GM12878 (cell line): ENCODE data around the gene TRPV3. TPM values are rescaled to one million over a fixed set of nuclear protein-coding genes. Genes with fewer than 3 reads are reported as not detected.

ENCODE experiments used
- ATAC-seq: fragments of 200-7000 bp; cut with Tn5 transposase; 3 replicates; pipeline ENCODE4 v1.9.1; 2020; ENCODE audit warnings: mild to moderate bottlenecking, moderate library complexity
- BruUV-seq: library from RNA; stranded (reverse); fragments of 400-500 nt; replicated peaks from 2 replicates; lab custom pipeline; 2021; lab: Mats Ljungman, UMichigan
- CTCF ChIA-PET: fragments of 300-600 bp; sonication (Branson Sonifier 250); formaldehyde crosslinking; extraction: SDS; loops from one replicate; lab custom pipeline; 2021; ENCODE audit warnings: inconsistent platforms; lab: Yijun Ruan, JAX
- POLR2A ChIA-PET: fragments of 350-600 bp; formaldehyde crosslinking; extraction: SDS; loops from one replicate; lab custom pipeline; 2021; ENCODE audit warnings: inconsistent platforms; lab: Charles Lee
- RAD21 ChIA-PET: fragments of 300-600 bp; sonication (Branson Sonifier 250); formaldehyde crosslinking; loops from one replicate; lab custom pipeline; 2023; ENCODE audit warnings: antibody characterized with exemption; ENCODE audit not compliant: unreplicated experiment; lab: Charles Lee
- SMC1A ChIA-PET: fragments of 300-600 bp; sonication (Branson Sonifier 250); formaldehyde crosslinking; loops from one replicate; lab custom pipeline; 2023; ENCODE audit not compliant: unreplicated experiment, uncharacterized antibody; lab: Charles Lee
- DNase-seq: peaks from one replicate; pipeline ENCODE4 v3.0.0-alpha.2; 2011; ENCODE audit warnings: low read depth, low spot score
- FAIRE-seq: peaks from 3 replicates; lab custom pipeline; 2011; peaks lifted over from hg19 to GRCh38; lab: Jason Lieb, UNC
- H2AFZ ChIP-seq: 2 replicates; pipeline ENCODE4 v1.6.0; 2011; ENCODE audit warnings: low read depth, low read length, control low read depth; ENCODE audit not compliant: control insufficient read depth
- H3K27ac ChIP-seq: 2 replicates; pipeline ENCODE4 v1.5.1; 2011; ENCODE audit warnings: control low read depth; ENCODE audit not compliant: control insufficient read depth, insufficient read depth
- H3K27me3 ChIP-seq, 2 experiments: replicated peaks in 1 of 2; 2 replicates each; pipeline versions ENCODE4 v1.6.0 to v1.6.1; 2011; ENCODE audit warnings: low read length in 1 of 2; ENCODE audit not compliant: control insufficient read depth in 2 of 2, insufficient read depth in 2 of 2
- H3K36me3 ChIP-seq, 2 experiments: 2 replicates each; pipeline ENCODE4 v1.5.1; 2011; ENCODE audit warnings: low read length in 1 of 2; ENCODE audit not compliant: control insufficient read depth in 2 of 2, insufficient read depth in 2 of 2
- H3K4me1 ChIP-seq: 2 replicates; pipeline ENCODE4 v1.6.1; 2011; ENCODE audit warnings: mild to moderate bottlenecking, low read length, moderate library complexity, mixed read lengths; ENCODE audit not compliant: control insufficient read depth, insufficient read depth
- H3K4me2 ChIP-seq: 2 replicates; pipeline ENCODE4 v1.6.0; 2011; ENCODE audit warnings: control low read depth; ENCODE audit not compliant: control insufficient read depth, insufficient read depth
- H3K4me3 ChIP-seq: fragments of 200-600 bp; sonication (generic); 2 replicates; pipeline ENCODE4 v1.5.1; 2016
- H3K79me2 ChIP-seq: 2 replicates; pipeline ENCODE4 v1.6.0; 2011; ENCODE audit warnings: low read length; ENCODE audit not compliant: control insufficient read depth, insufficient read depth
- H3K9ac ChIP-seq: 2 replicates; pipeline ENCODE4 v1.8.0; 2011; ENCODE audit warnings: low read length, control low read depth, mixed read lengths; ENCODE audit not compliant: control insufficient read depth, insufficient read depth
- H3K9me3 ChIP-seq: replicated peaks from 3 replicates; pipeline ENCODE4 v1.5.1; 2011; ENCODE audit warnings: mild to moderate bottlenecking, low read length; ENCODE audit not compliant: control insufficient read depth, insufficient read depth
- H4K20me1 ChIP-seq: 2 replicates; pipeline ENCODE4 v1.6.0; 2011; ENCODE audit not compliant: control insufficient read depth, insufficient read depth
- BMI1 ChIP-seq: fragments of 450-650 bp; IDR thresholded peaks from 2 replicates; pipeline ENCODE4 v1.6.1; 2016; ENCODE audit warnings: mild to moderate bottlenecking, moderate library complexity, borderline replicate concordance
- CBX5 ChIP-seq: sonication (generic); IDR thresholded peaks from 2 replicates; pipeline ENCODE4 v1.6.1; 2016; ENCODE audit warnings: low read depth, moderate library complexity, mild to moderate bottlenecking, inconsistent platforms
- CREM ChIP-seq: IDR thresholded peaks from 2 replicates; pipeline ENCODE4 v1.6.1; 2014; ENCODE audit warnings: antibody characterized with exemption, low read depth
- EZH2 ChIP-seq: IDR thresholded peaks from 2 replicates; pipeline ENCODE4 v1.6.1; 2012; ENCODE audit warnings: low read depth, mild to moderate bottlenecking, control low read depth, inconsistent platforms, low read length, borderline replicate concordance; ENCODE audit not compliant: control insufficient read depth
- IKZF2 ChIP-seq, 2 experiments: fragments of 450-650 bp; IDR thresholded peaks; 2 replicates each; pipeline ENCODE4 v1.6.1; 2017; ENCODE audit warnings: mild to moderate bottlenecking in 2 of 2, moderate library complexity in 2 of 2
- JUND ChIP-seq: IDR thresholded peaks from 2 replicates; pipeline ENCODE4 v1.6.1; 2012; ENCODE audit warnings: low read depth, mild to moderate bottlenecking, low read length, improper control_type of control experiment, moderate library complexity
- RBBP5 ChIP-seq: fragments of 200-600 bp; sonication (generic); conservative IDR thresholded peaks from 2 replicates; pipeline ENCODE4 v1.6.1; 2016
- SIX5 ChIP-seq: IDR thresholded peaks from 2 replicates; pipeline ENCODE4 v1.6.1; 2011; ENCODE audit warnings: mild to moderate bottlenecking, low read depth, low read length, moderate library complexity; ENCODE audit not compliant: severe bottlenecking
- SMAD1 ChIP-seq: fragments of 450-650 bp; IDR thresholded peaks from 2 replicates; pipeline ENCODE4 v1.6.1; 2018; ENCODE audit warnings: mild to moderate bottlenecking, low read depth; ENCODE audit not compliant: partially characterized antibody
- STAT1 ChIP-seq: fragments of 450-650 bp; conservative IDR thresholded peaks from 2 replicates; pipeline ENCODE4 v1.6.1; 2014; ENCODE audit warnings: antibody characterized with exemption, mild to moderate bottlenecking
- TAF1 ChIP-seq: IDR thresholded peaks from 2 replicates; pipeline ENCODE4 v1.6.1; 2011; ENCODE audit warnings: mild to moderate bottlenecking, low read depth, low read length, borderline replicate concordance
- YBX1 ChIP-seq: fragments of 450-650 bp; IDR thresholded peaks from 2 replicates; pipeline ENCODE4 v1.6.1; 2016; ENCODE audit warnings: antibody characterized with exemption
- WGBS: methylation state at CpG from one replicate; pipeline ENCODE4 v1.1.6; 2016; ENCODE audit warnings: low lambda C conversion rate; ENCODE audit not compliant: insufficient replicate concordance, insufficient coverage; ENCODE audit errors: missing lambda C conversion rate; 5-methylcytosine and 5-hydroxymethylcytosine counted together
- in situ Hi-C: fragments of 300-500 bp; cut with MboI; formaldehyde crosslinking; loops from 9 replicates; pipeline ENCODE4 v1.14.3; 2018; ENCODE audit warnings: mixed read lengths
- intact Hi-C: fragments of 100-400 bp; cut with micrococcal nuclease; formaldehyde crosslinking; loops from one replicate; pipeline ENCODE4 v1.14.2; 2022; ENCODE audit not compliant: unreplicated experiment
- polyA plus RNA-seq, 11 experiments: library from polyadenylated mRNA; depleted of rRNA in 4 of 11; unstranded in 6 of 11; stranded (reverse) in 5 of 11; fragments of >200 nt; fragmentation: Nextera tagmentation in 4 of 11; fragmentation: Illumina TruSeq in 1 of 11; extraction: Ambion mirVana in 4 of 11; extraction: Trizol in 1 of 11; gene quantifications; 1 replicate in 1 of 11; 2 replicates in 10 of 11; pipeline versions ENCODE4 v1.2.1 to v1.2.3, GENCODE V29; 2011 to 2016; ENCODE audit warnings: inconsistent platforms in 2 of 11, missing spikeins in 2 of 11, low read depth in 1 of 11
- total RNA-seq, 4 experiments: library from RNA; depleted of rRNA in 3 of 4; stranded (reverse); fragments of >200 nt in 3 of 4; fragmentation: Illumina TruSeq in 1 of 4; extraction: Trizol in 1 of 4; gene quantifications; 2 replicates each; pipeline versions ENCODE4 v1.2.1 to v1.2.3, GENCODE V29; 2013 to 2021
- TF ChIP-seq, protein P1 (sequence below): fragments of 150-350 bp; IDR thresholded peaks from 2 replicates; pipeline ENCODE4 v1.6.1; 2016; ENCODE audit warnings: low read depth, low read length
- TF ChIP-seq, protein P2 (sequence below): IDR thresholded peaks from 2 replicates; pipeline ENCODE4 v1.6.1; 2012; ENCODE audit warnings: mild to moderate bottlenecking, low read depth, low read length
- TF ChIP-seq, protein P3 (sequence below): fragments of 450-650 bp; IDR thresholded peaks from 2 replicates; pipeline ENCODE4 v1.6.1; 2017; ENCODE audit warnings: mild to moderate bottlenecking

Gene TRPV3
- total and polyA plus RNA-seq, 10 of the 15 experiments (the other 5 are each of a cell fraction or from before 2014, with no cell fraction given): 0.52 to 12.0 (median 2.7) TPM

GRCh38 chr17:3479988-3480387 is 77.6 kb downstream of the TRPV3 start:
- Histone ChIP-seq H3K9ac (no peak overlapping the region), H3K27ac (no peak overlapping the region), H3K27me3 (peaks cover 2 to 3% of the 10 kb centered on the region in 2 experiments; a peak in 2 of 4 replicates), H4K20me1 (no peaks in the 10 kb centered on the region), H3K79me2 (no peaks in the 10 kb centered on the region), H3K4me3 (no peak overlapping the region), H3K9me3 (no peaks in the 10 kb centered on the region), H3K36me3 (no peaks in the 10 kb centered on the region), H2AFZ (no peak overlapping the region), H3K4me2 (no peak overlapping the region), H3K4me1 (no peaks in the 10 kb centered on the region)
- intact Hi-C loops: no loop called here
- ChIA-PET RAD21 (no interaction called here), POLR2A (no interaction called here), CTCF (no interaction called here), SMC1A (no interaction called here)
- DNase-seq (no peak), ATAC-seq (no peak), FAIRE-seq (no peak)
- no TSS peak for BruUV-seq
- TF ChIP-seq, protein P1, sequence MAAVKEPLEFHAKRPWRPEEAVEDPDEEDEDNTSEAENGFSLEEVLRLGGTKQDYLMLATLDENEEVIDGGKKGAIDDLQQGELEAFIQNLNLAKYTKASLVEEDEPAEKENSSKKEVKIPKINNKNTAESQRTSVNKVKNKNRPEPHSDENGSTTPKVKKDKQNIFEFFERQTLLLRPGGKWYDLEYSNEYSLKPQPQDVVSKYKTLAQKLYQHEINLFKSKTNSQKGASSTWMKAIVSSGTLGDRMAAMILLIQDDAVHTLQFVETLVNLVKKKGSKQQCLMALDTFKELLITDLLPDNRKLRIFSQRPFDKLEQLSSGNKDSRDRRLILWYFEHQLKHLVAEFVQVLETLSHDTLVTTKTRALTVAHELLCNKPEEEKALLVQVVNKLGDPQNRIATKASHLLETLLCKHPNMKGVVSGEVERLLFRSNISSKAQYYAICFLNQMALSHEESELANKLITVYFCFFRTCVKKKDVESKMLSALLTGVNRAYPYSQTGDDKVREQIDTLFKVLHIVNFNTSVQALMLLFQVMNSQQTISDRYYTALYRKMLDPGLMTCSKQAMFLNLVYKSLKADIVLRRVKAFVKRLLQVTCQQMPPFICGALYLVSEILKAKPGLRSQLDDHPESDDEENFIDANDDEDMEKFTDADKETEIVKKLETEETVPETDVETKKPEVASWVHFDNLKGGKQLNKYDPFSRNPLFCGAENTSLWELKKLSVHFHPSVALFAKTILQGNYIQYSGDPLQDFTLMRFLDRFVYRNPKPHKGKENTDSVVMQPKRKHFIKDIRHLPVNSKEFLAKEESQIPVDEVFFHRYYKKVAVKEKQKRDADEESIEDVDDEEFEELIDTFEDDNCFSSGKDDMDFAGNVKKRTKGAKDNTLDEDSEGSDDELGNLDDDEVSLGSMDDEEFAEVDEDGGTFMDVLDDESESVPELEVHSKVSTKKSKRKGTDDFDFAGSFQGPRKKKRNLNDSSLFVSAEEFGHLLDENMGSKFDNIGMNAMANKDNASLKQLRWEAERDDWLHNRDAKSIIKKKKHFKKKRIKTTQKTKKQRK: no peak
- TF ChIP-seq TAF1: no peak
- no peak for TF ChIP-seq CBX5
- no peak for TF ChIP-seq IKZF2 (IDR thresholded peaks at IDR 0.05)
- TF ChIP-seq BMI1: no peak
- no peak for TF ChIP-seq YBX1
- no peak for TF ChIP-seq STAT1
- TF ChIP-seq, protein P2, sequence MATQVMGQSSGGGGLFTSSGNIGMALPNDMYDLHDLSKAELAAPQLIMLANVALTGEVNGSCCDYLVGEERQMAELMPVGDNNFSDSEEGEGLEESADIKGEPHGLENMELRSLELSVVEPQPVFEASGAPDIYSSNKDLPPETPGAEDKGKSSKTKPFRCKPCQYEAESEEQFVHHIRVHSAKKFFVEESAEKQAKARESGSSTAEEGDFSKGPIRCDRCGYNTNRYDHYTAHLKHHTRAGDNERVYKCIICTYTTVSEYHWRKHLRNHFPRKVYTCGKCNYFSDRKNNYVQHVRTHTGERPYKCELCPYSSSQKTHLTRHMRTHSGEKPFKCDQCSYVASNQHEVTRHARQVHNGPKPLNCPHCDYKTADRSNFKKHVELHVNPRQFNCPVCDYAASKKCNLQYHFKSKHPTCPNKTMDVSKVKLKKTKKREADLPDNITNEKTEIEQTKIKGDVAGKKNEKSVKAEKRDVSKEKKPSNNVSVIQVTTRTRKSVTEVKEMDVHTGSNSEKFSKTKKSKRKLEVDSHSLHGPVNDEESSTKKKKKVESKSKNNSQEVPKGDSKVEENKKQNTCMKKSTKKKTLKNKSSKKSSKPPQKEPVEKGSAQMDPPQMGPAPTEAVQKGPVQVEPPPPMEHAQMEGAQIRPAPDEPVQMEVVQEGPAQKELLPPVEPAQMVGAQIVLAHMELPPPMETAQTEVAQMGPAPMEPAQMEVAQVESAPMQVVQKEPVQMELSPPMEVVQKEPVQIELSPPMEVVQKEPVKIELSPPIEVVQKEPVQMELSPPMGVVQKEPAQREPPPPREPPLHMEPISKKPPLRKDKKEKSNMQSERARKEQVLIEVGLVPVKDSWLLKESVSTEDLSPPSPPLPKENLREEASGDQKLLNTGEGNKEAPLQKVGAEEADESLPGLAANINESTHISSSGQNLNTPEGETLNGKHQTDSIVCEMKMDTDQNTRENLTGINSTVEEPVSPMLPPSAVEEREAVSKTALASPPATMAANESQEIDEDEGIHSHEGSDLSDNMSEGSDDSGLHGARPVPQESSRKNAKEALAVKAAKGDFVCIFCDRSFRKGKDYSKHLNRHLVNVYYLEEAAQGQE: no peak
- TF ChIP-seq JUND: no peak
- no peak for TF ChIP-seq SIX5
- TF ChIP-seq, protein P3, sequence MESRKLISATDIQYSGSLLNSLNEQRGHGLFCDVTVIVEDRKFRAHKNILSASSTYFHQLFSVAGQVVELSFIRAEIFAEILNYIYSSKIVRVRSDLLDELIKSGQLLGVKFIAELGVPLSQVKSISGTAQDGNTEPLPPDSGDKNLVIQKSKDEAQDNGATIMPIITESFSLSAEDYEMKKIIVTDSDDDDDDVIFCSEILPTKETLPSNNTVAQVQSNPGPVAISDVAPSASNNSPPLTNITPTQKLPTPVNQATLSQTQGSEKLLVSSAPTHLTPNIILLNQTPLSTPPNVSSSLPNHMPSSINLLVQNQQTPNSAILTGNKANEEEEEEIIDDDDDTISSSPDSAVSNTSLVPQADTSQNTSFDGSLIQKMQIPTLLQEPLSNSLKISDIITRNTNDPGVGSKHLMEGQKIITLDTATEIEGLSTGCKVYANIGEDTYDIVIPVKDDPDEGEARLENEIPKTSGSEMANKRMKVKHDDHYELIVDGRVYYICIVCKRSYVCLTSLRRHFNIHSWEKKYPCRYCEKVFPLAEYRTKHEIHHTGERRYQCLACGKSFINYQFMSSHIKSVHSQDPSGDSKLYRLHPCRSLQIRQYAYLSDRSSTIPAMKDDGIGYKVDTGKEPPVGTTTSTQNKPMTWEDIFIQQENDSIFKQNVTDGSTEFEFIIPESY: no peak
- TF ChIP-seq RBBP5: no peak
- no peak for TF ChIP-seq SMAD1
- no peak for TF ChIP-seq CREM
- TF ChIP-seq EZH2: no peak
- 36% methylated on average over 3 of the region's 3 CpGs for WGBS
- in situ Hi-C loops: no loop called here
